ENCODE measurements around the gene RABGEF1.
"Not testable (repeated sequence)": the region's sequence is repeated elsewhere in the genome, so short reads cannot be mapped to it uniquely, and the experiment has no call there.

Gene RABGEF1

DNA sequence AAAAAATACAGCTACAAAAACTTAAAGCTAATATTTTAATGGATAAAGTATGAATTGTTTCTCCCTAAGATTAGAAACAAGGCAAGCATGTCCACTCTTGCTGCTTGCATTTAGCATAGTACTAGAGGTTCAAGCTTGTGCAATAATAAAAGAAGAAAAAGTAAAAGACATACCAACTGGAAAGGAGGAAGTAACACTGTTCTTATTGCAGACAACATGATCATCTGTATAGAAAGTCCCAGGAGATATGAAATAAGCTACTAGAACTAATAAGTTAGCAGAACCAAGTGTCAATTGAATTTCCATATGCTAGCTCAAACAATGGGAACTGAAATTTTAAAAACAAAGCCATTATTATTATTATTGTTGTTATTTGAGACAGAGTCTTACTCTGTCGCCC, 20.0 kb upstream of the RABGEF1 start:
- DNase-seq = no peak

DNA sequence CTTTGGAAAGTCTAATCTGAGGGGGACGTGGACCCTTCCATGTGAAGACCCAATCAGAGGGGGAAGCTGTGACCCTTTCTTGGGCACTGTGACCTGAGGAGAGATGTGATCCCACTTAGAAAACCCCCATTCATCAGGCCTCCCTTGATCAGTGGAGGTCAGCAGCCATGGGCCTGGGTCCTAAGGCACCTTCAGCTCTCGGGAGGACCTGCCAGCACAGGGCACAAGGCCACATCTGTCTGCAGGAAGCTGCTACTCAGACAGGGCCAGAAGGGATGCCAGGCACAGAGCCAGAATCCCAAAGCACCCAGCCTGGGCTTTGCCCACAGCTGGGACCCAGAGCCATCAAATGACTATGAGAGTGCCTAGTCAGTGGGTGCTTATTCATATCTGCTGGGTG, 14.7 kb upstream of the RABGEF1 start:
- no peak for TF ChIP-seq POLR2A (IDR thresholded peaks at IDR 0.05; ENCODE audit: low read length)
- TF ChIP-seq GATA1 (IDR thresholded peaks at IDR 0.05; ENCODE audit: low read depth, low read length) = no peak
- DNase-seq = no peak

More for the DNA sequence above, 20.0 kb upstream of the RABGEF1 start:
- TF ChIP-seq GATA1 (IDR thresholded peaks at IDR 0.05; ENCODE audit: low read depth, low read length) (no peak), POLR2A (IDR thresholded peaks at IDR 0.05; ENCODE audit: low read length) (no peak)

DNA sequence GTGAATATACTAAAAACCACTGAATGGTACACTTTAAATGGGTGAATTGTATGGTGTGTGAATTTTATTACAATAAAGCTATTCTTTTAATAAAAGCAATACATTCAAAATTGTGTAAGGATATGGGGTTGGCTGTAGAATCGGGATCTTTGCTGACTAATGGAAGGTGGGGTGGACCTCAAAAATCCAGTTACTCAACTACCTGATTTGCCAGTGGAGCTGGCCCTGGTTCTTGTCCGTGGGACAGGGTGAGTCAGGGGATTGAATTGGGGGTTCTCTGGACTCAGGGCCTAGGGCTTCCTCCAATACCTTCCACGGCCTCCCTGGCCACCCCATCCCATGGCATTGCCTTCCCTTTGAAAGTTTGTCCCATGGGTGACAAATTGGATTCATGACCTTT, 13.5 kb upstream of the RABGEF1 start:
- TF ChIP-seq POLR2A (IDR thresholded peaks at IDR 0.05; ENCODE audit: low read length) (no peak), GATA1 (IDR thresholded peaks at IDR 0.05; ENCODE audit: low read depth, low read length) (no peak)
- DNase-seq = no peak

DNA sequence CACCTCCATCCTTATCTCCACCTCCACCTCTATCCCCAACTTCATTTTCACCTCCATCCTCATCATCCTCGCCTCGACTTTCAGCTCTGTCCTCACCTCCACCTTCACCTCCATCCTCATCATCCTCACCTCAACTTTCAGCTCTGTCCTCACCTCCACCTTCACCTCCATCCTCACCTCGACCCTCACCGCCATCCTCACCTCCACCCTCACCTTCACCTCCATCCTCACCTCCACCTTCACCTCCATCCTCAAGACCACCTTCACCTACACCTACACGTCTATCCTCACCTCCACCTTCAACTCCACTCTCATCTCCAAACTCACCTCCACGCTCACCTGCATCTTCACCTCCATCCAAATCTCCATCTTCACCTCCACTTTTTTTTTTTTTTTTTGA, 12.0 kb upstream of the RABGEF1 start:
- TF ChIP-seq POLR2A (IDR thresholded peaks at IDR 0.05; ENCODE audit: low read length) (no peak), GATA1 (IDR thresholded peaks at IDR 0.05; ENCODE audit: low read depth, low read length) (no peak)

DNA sequence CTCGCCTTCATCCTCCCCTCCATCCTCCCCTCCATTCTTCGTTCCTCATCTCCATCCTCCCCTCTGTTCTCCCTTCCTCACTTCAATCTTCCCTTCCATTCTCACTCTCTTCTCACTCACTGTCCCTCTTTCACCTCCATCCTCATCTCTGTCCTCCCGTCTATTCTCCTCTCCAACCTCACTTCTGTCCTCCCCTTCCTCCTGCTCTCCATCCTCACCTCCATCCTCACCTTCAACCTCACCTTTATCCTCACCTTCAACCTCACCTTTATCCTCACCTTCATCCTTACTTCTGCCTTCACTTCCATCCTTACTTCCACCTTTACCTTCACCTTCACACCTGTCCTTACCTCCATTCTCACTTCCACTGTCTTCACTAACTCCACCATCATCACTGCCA, 11.3 kb upstream of the RABGEF1 start:
- TF ChIP-seq GATA1 (IDR thresholded peaks at IDR 0.05; ENCODE audit: low read depth, low read length) (no peak), POLR2A (IDR thresholded peaks at IDR 0.05; ENCODE audit: low read length) (no peak)
- no peak for DNase-seq

More for the DNA sequence above, 12.0 kb upstream of the RABGEF1 start:
- DNase-seq = peak; percentile 13 to 18

DNA sequence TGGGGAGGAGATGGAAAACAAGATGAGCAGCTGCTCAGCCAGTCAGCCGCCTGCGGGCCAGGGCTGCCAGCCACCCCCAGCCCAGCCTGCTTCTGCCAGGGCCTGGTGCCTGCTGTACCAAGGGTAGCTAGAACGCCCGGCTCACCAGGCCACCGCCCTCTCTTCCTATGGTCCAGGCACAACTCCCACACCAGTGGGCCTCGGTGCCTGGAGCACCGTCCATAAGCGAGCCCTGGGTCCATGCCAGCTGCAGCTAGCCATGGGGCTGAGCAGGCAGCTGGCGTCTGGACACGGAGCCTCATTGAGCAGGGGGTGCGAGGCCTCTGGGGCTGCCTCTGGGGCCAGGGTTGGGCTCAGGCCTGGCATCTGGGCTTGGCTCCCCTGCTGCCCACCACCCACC, 8.5 kb upstream of the RABGEF1 start:
- TF ChIP-seq GATA1 (IDR thresholded peaks at IDR 0.05; ENCODE audit: low read depth, low read length) = no peak
- TF ChIP-seq POLR2A (IDR thresholded peaks at IDR 0.05; ENCODE audit: low read length) = no peak

DNA sequence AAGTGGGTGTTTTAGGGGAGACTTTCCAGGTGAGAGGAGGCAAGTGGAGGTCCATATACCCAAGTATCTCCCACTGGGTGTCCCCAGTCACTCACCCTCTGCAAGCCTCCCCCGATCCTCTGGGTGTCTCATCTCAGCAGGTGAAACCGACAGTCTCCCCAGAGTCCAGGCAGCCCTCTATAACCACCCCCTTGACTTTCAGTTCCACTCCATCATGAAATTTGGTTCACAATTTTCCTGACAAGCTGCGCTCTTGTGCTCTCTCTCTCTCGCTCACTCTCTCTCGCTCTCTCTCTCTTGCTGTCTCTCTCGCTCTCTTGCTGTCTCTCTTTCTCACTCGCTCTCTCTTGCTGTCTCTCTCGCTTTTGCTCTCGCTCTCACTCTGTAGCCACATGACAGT, 8.1 kb upstream of the RABGEF1 start:
- no peak for DNase-seq
- TF ChIP-seq GATA1 (IDR thresholded peaks at IDR 0.05; ENCODE audit: low read depth, low read length) = no peak
- no peak for TF ChIP-seq POLR2A (IDR thresholded peaks at IDR 0.05; ENCODE audit: low read length)

More for the DNA sequence above, 8.5 kb upstream of the RABGEF1 start:
- no peak for DNase-seq

DNA sequence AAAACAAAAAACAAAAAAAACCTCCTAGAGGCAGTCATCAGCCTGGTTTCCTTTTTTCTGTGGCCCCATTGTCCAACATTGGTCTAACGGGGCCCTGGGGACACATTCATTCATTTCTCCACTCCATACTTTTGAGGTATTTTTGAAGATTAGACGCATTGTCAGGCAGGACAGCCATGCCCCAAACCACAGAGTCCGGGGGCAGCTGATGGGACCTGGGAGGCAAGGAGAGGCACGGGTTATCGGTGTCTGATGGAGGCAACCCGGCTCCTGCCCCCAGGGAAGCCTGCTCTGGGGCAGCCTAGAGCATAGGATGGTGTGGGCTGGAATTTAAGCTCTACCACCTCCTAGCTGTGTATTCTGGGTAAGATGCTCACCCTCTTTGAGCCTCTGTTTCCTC, 6.5 kb upstream of the RABGEF1 start:
- no peak for TF ChIP-seq GATA1 (IDR thresholded peaks at IDR 0.05; ENCODE audit: low read depth, low read length)
- no peak for DNase-seq

DNA sequence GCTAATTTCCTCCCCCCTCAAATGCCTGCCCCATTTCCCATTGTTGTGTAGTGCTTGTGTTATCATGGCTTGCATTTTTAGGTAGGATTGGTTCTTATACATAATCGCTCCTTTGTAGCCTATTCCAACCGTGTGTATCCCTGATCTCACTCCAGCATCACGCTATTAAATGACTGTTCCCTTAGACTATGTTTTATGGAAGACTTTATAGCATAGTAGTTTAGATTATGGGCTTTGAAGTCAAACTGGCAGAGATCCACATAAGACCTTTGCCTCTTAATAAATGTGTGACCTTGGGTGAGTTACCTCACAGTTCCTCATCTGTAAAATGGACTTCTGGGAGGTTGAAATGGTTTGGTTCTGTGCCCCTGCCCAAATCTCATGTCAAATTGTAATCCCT, 5.4 kb upstream of the RABGEF1 start:
- TF ChIP-seq GATA1 (IDR thresholded peaks at IDR 0.05; ENCODE audit: low read depth, low read length) (no peak), POLR2A (IDR thresholded peaks at IDR 0.05; ENCODE audit: low read length) (no peak)
- DNase-seq = no peak

DNA sequence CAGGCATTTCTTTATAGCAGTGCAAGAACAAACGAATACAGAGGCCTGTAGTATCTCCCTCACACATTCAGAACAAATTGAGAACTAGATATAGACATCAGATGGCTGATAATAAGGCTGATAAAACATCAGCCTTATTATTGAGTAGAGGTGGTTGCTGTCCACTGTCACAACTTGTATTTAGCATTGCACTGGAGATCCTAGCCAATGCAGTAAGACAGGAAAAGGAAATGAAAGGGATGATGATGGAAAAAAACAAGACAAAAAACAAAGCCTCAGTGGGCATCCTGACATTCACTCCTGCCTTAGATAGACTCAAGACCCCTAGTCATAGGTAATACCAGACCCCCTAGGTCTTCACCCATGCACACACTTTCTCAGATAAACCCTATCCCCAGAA, 4.7 kb upstream of the RABGEF1 start:
- TF ChIP-seq POLR2A (IDR thresholded peaks at IDR 0.05; ENCODE audit: low read length) (no peak), GATA1 (IDR thresholded peaks at IDR 0.05; ENCODE audit: low read depth, low read length) (no peak)
- no peak for DNase-seq

DNA sequence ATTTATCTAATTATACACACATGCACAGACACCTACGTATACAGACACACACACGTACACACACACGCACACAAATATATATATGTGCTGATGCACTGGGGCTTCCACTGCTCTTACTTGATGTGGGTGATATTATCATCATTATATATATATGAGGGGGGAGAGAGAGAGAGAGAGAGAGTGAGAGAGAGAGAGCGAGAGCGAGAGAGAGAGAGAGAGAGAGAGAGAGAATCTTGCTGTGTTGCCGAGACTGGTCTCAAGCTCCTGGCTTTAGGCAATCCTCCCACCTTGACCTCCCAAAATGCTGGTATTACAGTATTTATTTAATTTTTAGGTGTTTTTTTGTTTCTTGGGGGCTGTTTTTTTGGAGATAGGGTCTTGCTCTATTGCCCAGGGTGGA, 3.6 kb upstream of the RABGEF1 start:
- no peak for DNase-seq
- no peak for TF ChIP-seq POLR2A (IDR thresholded peaks at IDR 0.05; ENCODE audit: low read length)
- no peak for TF ChIP-seq GATA1 (IDR thresholded peaks at IDR 0.05; ENCODE audit: low read depth, low read length)

DNA sequence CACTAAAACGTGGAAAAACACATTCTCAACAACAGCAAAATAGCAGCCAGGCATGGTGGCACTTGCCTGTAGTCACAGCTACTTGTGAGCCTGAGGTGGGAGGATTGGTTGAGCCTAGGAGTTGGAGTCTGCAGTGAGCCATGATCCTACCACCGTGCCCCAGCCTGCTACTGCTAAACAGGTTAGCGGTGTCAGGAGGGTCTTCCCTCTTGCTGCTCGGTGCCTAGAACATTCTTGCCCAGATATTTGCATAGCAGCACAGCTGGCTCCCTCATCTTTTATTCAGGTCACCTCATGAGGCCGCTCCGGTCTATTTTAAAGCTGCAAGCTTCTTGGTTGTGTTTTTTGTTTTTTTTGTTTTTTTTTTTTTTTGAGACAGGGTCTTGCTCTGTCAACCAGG, 2.9 kb upstream of the RABGEF1 start:
- no peak for DNase-seq
- TF ChIP-seq GATA1 (IDR thresholded peaks at IDR 0.05; ENCODE audit: low read depth, low read length) (no peak), POLR2A (IDR thresholded peaks at IDR 0.05; ENCODE audit: low read length) (no peak)

DNA sequence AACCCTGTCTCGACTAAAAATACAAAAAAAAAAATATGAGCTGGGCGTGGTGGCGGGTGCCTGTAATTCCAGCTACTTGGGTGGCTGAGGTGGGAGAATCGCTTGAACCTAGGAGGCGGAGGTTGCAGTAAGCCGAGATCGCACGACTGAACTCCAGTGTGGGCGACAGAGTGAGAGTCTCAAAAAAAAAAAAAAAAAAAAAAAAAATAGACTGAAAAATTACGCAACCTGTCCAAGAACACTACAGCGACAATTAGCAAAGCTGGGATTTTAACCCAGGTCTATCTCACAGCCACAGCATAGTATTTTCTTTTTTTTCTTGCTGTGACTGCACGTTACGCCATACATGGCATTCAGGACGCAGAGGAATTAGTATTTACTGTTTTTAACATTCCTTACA, 1.1 kb upstream of the RABGEF1 start:
- TF ChIP-seq GATA1 (IDR thresholded peaks at IDR 0.05; ENCODE audit: low read depth, low read length) (no peak), POLR2A (IDR thresholded peaks at IDR 0.05; ENCODE audit: low read length) (no peak)
- no peak for DNase-seq

DNA sequence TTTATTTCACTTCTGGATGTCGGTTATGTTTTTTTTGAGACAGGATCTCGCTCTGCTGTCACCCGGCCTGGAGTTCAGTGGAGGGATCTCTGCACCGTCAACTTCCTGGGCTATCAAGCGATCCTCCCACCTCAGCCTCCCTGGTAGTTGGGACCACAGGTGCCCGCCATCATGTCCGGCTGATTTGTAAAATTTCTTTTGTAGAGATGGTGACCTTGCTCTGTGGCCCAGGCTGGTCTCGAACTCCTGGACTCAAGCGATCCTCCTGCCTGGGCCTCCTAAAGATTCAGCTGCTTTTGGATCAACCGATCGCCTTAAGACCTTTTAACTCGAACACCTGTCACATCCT, 606 bp upstream of the RABGEF1 start:
- no peak for DNase-seq
- no peak for TF ChIP-seq POLR2A (IDR thresholded peaks at IDR 0.05; ENCODE audit: low read length)
- TF ChIP-seq GATA1 (IDR thresholded peaks at IDR 0.05; ENCODE audit: low read depth, low read length) = no peak

DNA sequence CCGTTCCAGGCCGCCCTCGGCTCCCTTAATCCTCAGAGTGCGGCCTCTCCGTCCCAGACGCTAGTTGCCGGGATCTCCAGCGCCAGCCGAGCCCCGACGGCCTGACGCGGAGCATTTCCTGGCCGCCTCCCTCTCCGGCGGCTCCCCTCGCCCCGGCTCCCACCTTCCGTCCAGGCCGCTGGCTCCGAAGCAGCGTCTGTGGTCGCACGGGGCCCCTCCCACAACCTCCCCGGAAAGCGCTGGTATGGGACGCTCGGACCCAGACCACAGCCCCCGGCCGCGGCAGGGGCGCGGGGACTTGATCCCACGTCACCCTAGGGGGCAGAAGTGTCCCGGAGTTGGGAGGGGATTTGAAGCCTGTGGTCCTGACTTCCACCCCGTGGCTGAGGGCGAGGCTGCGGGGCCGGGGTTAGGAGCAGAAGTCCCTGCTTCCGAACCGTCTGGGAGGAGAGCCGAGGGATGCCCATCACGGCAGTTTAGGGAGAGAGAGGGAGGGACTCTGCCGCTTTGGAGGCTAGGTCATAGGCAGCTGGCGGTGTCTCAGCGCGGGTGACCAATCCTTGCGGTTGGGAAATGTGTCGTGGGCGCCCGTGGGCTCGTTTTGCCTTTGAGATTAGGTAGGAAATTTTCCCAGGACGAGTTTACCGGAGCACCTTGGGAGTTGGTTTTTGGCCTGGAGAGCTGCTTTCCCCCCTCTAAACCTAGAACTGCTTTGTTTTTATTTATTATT, 612 bp downstream of the RABGEF1 start:
- DNase-seq = peak; percentile 68 to 82

DNA sequence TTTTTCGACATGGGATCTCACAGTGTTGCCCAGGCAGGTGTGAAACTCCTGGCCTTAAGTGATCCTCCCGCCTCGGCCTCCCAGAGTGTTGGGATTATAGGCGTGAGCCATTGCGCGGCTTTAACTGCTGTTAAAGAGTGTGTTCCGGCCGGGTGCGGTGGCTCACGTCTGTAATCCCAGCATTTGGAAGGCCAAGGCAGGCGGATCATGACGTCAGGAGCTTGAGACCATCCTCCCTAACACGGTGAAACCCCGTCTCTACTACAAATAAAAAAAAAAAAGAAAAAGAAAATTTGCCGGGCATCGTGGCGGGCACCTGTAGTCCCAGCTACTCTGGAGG, 1.1 kb downstream of the RABGEF1 start:
- TF ChIP-seq POLR2A (IDR thresholded peaks at IDR 0.05; ENCODE audit: low read length) (no peak), GATA1 (IDR thresholded peaks at IDR 0.05; ENCODE audit: low read depth, low read length) (no peak)

DNA sequence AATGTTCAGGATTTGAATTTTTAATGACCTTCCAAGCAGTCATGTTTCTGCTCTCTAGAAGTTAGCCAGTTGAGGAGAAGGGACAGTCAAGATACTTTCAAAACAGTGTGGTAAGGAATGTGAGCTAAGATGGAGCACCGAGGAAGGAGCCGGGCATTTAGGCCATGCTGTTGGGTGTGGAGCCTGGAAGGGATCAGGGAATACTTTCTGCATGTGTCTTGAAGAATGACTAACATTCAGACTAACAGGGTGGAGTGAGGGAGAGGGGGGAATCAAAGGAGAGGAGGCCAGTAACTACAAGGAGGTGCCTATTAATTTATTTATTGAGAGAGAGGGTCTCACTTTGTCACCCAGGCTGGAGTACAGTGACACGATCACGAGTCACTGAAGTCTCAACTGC, 1.8 kb downstream of the RABGEF1 start:
- DNase-seq = not testable (repeated sequence)

More for the DNA sequence above, 1.1 kb downstream of the RABGEF1 start:
- no peak for DNase-seq
